Common myeloid progenitor, CD34-positive (primary cell): ENCODE results near the gene LILRA2. TPM values are rescaled to one million over a fixed set of nuclear protein-coding genes. Genes with fewer than 3 reads are reported as not detected.

ENCODE experiments used
- CTCF ChIA-PET: fragments of 350-600 bp; sonication (Branson Sonifier 250); formaldehyde crosslinking; loops from one replicate; lab custom pipeline; 2021; ENCODE audit warnings: antibody characterized with exemption; lab: Charles Lee
- POLR2A ChIA-PET: fragments of 350-600 bp; sonication (Branson Sonifier 250); formaldehyde crosslinking; loops from one replicate; lab custom pipeline; 2021; ENCODE audit warnings: antibody characterized with exemption; lab: Charles Lee
- DNase-seq, 3 donors: peaks; one replicate each; pipeline versions ENCODE4 v3.0.0 to v3.0.0-alpha.2; 2013
- H3K27ac ChIP-seq, 2 experiments: 1 replicate in 1 of 2; 2 replicates in 1 of 2; pipeline ENCODE4 v1.7.0; 2013; ENCODE audit warnings: inconsistent platforms in 2 of 2, low read length in 2 of 2, mild to moderate bottlenecking in 2 of 2, low read depth in 1 of 2, moderate library complexity in 1 of 2; ENCODE audit not compliant: severe bottlenecking in 2 of 2, insufficient read depth in 1 of 2, poor library complexity in 1 of 2
- H3K27me3 ChIP-seq, 5 experiments: replicated peaks in 2 of 5; 1 replicate in 3 of 5; 2 replicates in 2 of 5; pipeline versions ENCODE4 v1.6.1 to v1.7.0; 2013; ENCODE audit warnings: low read length in 4 of 5, mild to moderate bottlenecking in 2 of 5, moderate library complexity in 2 of 5, inconsistent platforms in 1 of 5; ENCODE audit not compliant: insufficient read depth in 5 of 5, control insufficient read depth in 4 of 5
- H3K36me3 ChIP-seq, 4 experiments: 1 replicate in 2 of 4; 2 replicates in 2 of 4; pipeline versions ENCODE4 v1.6.1 to v1.7.0; 2013; ENCODE audit warnings: low read length in 3 of 4, control low read depth in 1 of 4, mild to moderate bottlenecking in 1 of 4; ENCODE audit not compliant: control insufficient read depth in 4 of 4, insufficient read depth in 4 of 4
- H3K4me1 ChIP-seq, 4 experiments: 1 replicate in 3 of 4; 2 replicates in 1 of 4; pipeline versions ENCODE4 v1.6.1 to v1.7.1; 2013; ENCODE audit warnings: low read length in 3 of 4, mild to moderate bottlenecking in 3 of 4, control low read depth in 1 of 4, inconsistent platforms in 1 of 4, moderate library complexity in 1 of 4; ENCODE audit not compliant: control insufficient read depth in 4 of 4, insufficient read depth in 4 of 4; ENCODE audit errors: control extremely low read depth in 1 of 4
- H3K4me3 ChIP-seq, 7 experiments: 1 replicate in 4 of 7; 2 replicates in 3 of 7; pipeline versions ENCODE4 v1.5.1 to v1.7.0; 2013; ENCODE audit warnings: mild to moderate bottlenecking in 7 of 7, low read length in 6 of 7, moderate library complexity in 6 of 7, inconsistent platforms in 2 of 7, low read depth in 2 of 7, control low read depth in 1 of 7; ENCODE audit not compliant: insufficient read depth in 4 of 7, control insufficient read depth in 1 of 7; ENCODE audit errors: extremely low read depth in 1 of 7
- H3K9me3 ChIP-seq, 5 experiments: 1 replicate in 4 of 5; 2 replicates in 1 of 5; pipeline versions ENCODE4 v1.6.1 to v1.7.1; 2013; ENCODE audit warnings: low read length in 4 of 5, mild to moderate bottlenecking in 2 of 5, inconsistent platforms in 1 of 5, low read depth in 1 of 5, moderate library complexity in 1 of 5; ENCODE audit not compliant: control insufficient read depth in 4 of 5, insufficient read depth in 2 of 5; ENCODE audit errors: control extremely low read depth in 1 of 5
- WGBS: methylation state at CpG from one replicate; pipeline ENCODE4 v1.1.5; 2013; ENCODE audit not compliant: insufficient coverage; 5-methylcytosine and 5-hydroxymethylcytosine counted together
- polyA plus RNA-seq: library from polyadenylated mRNA; unstranded; fragments of 120-200 nt; gene quantifications from one replicate; pipeline ENCODE4 v1.2.1, GENCODE V29; 2013

The LILRA2 gene
- polyA plus RNA-seq = 9.8 TPM

DNA sequence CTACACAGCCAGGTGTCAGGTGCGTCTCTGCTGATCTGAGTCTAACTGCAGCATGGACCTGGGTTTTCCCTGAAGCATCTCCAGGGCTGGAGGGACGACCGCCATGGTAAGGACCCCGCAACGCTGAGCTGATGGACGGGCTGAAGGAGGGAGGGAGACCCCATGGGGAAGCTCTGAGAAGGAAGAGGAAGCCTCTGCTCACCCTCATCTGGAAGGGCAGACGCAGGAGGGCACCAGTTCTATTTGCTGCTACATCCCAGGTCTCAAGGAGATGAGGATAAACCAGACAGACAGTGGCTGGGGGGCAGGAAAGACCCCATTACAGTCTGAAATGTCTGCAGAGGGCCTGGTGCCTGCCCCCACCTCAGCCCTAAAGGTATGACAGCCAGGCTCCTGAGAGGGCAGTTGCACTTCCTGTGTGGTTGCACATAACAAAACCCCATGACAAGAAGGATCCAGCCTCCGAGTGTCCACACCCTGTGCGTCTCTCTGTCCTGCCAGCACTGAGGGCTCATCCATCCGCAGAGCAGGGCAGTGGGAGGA lies at the start of gene LILRA2:
TSS of gene LILRA2 (plus strand) at position 461 of the 543 bp plus-strand sequence. CDS start 89 bp downstream, outside the sequence.
- Histone ChIP-seq H3K27me3 (no peaks in the 10 kb centered on the region), H3K4me3 (peak within 1 kb of the TSS in 6 of 7 experiments; percentile 31 to 75 (median 64)), H3K27ac (no peak within 1 kb of the TSS), H3K9me3 (peaks cover 0 to 6% (median 4%) of the 10 kb centered on the region in 5 experiments), H3K4me1 (peaks cover 3 to 44% (median 36%) of the 10 kb centered on the region in 4 experiments), H3K36me3 (peaks cover 0 to 11% (median under 1%) of the 10 kb centered on the region in 4 experiments)
- whole genome bisulfite sequencing = 0% methylated on average over 8 of the region's 10 CpGs
- DNase-seq = peak in 2 of 3 donors; percentile 34 to 45
- CTCF ChIA-PET = interaction anchor here (0.9 kb wide), 1 partner anchor 11 kb away, joined by 4 read pairs; no protein-coding TSS in a partner anchor
- POLR2A ChIA-PET = no interaction called here

DNA sequence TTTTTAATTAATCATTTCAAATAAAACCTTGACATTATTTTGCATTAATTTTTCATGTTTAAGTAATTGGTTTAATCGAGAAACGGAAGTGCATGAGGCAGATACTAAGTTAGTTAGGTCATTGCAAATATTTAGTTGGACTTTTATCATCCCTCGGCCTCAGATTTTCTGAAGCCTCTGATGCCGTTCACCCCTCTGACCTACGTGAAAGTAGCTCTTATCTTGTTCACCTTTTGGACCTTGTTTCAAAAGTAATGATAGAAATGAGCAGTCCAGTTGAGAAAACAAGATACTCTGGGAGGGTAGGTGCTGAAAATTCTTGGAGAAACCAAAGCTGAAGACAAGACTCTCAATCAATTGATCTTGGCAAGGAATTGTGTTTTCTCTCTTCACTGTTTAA lies 48.0 kb upstream of the LILRA2 start:
- CTCF ChIA-PET = interaction anchor here (1.2 kb wide), 1 partner anchor 30 kb away, joined by 3 read pairs; no protein-coding TSS in a partner anchor
- Histone ChIP-seq H3K27me3 (peaks cover 0 to 3% (median 0%) of the 10 kb centered on the region in 5 experiments), H3K9me3 (no peaks in the 10 kb centered on the region), H3K36me3 (no peaks in the 10 kb centered on the region), H3K4me1 (peaks cover 18 to 33% (median 29%) of the 10 kb centered on the region in 4 experiments), H3K4me3 (no peak overlapping the region), H3K27ac (no peak overlapping the region)
- POLR2A ChIA-PET = no interaction called here
- DNase-seq = no peak
- WGBS = 100% methylated on average over 5 of the region's 5 CpGs

DNA sequence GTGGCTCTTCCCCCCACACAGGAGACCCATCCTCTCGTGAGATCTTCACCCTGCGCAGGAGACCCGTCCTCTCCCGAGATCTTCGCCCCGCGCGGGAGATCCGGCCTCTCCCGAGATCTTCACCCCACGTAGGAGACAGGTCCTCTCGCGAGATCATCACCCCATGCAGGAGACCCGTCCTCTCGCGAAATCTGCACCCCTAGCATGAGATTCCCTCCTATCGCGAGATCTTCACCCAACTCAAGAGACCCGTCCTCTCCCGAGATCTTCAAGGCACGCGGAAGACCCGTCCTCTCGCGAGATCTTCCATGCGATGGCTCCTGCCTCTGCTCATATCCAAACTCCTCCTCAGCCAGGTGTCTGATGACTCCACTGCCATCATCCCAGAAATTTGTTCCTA lies 46.6 kb upstream of the LILRA2 start:
- WGBS = 90% methylated on average over 25 of the region's 26 CpGs
- H3K36me3 ChIP-seq = no peaks in the 10 kb centered on the region
- no peaks in the 10 kb centered on the region for H3K9me3 ChIP-seq
- peaks cover 7 to 20% (median 15%) of the 10 kb centered on the region in 4 experiments for H3K4me1 ChIP-seq
- no peak overlapping the region for H3K4me3 ChIP-seq
- DNase-seq = no peak
- H3K27ac ChIP-seq = no peak overlapping the region
- peaks cover 0 to 7% (median 0%) of the 10 kb centered on the region in 5 experiments for H3K27me3 ChIP-seq
- CTCF ChIA-PET = interaction anchor here (0.9 to 1.5 kb wide), 2 partner anchors 46 to 87 kb away, joined by 3 to 6 read pairs; no protein-coding TSS in a partner anchor
- POLR2A ChIA-PET = no interaction called here

DNA sequence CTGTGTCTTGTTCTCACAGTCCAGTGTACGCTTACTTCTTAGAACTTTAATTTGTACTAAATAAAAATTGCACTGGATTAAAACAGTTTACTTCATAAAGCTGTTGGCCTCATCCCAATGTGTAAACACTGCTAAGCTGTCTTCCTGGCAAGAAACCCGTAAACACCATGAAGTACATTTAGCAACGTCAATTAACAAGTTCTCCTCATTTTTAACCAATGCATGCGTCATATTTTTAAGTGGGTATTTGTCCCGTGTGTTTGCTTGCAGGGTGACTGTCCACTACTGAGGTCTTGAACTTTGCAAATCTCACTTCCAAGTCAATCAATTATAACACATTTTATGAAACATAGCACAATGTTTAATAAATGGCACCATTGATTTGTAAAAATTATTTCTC lies 42.7 kb upstream of the LILRA2 start:
- no peak for DNase-seq
- POLR2A ChIA-PET = no interaction called here
- CTCF ChIA-PET = no interaction called here
- Histone ChIP-seq H3K27ac (no peak overlapping the region), H3K4me1 (peaks cover 0 to 11% (median 4%) of the 10 kb centered on the region in 4 experiments), H3K36me3 (no peaks in the 10 kb centered on the region), H3K9me3 (no peaks in the 10 kb centered on the region), H3K4me3 (no peak overlapping the region), H3K27me3 (peaks cover 0 to 19% (median 8%) of the 10 kb centered on the region in 5 experiments)
- WGBS = no CpG with 5 or more reads among the region's 5 CpGs

DNA sequence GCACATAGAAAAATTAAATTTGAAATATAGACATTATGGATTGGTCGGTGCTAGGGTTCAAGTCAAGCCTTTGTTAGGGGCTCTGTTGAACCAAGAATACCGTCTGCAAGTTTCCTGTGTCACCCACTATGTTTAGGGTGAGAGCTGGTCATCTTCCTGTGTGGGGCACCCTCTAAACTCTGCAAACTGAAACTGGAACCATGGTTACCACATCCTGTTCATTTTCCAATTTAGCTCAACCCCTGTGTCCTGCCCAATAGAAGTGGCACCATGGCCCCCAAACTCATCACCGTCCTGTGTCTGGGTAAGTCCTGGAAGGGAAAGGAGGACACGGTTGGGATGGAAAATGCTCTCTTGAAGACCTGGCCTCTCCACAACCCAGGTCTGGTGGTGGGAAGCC lies 41.1 kb upstream of the LILRA2 start:
- CTCF ChIA-PET = no interaction called here

DNA sequence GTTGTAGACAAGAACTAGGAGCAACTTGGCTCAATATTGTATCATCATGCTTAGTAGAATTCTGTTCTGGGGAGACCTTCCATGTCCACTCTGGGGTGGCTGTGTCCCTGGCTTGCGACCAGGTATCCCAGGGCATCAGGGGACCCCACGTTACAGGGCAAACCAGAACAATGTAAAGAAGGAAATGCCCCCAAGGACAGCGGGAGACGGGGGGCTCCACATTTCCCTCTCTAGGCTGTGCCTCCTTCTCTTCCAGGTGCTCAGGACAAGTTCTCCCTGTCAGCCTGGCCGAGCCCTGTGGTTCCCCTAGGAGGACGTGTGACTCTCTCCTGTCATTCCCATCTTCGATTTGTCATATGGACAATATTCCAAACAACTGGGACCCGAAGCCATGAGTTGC lies 40.1 kb upstream of the LILRA2 start:
- ChIA-PET POLR2A (no interaction called here), CTCF (no interaction called here)
- no peak for DNase-seq
- no peaks in the 10 kb centered on the region for H3K9me3 ChIP-seq
- H3K36me3 ChIP-seq = no peaks in the 10 kb centered on the region
- 90% methylated on average over 8 of the region's 8 CpGs for whole genome bisulfite sequencing
- H3K4me1 ChIP-seq = peaks cover 0 to 11% (median 4%) of the 10 kb centered on the region in 4 experiments
- H3K27ac ChIP-seq = no peak overlapping the region
- H3K4me3 ChIP-seq = no peak overlapping the region
- H3K27me3 ChIP-seq = peaks cover 0 to 25% (median 8%) of the 10 kb centered on the region in 5 experiments

More for the DNA sequence above, 41.1 kb upstream of the LILRA2 start:
- no peak overlapping the region for H3K27ac ChIP-seq
- no peak overlapping the region for H3K4me3 ChIP-seq
- H3K36me3 ChIP-seq = no peaks in the 10 kb centered on the region
- 80% methylated on average over 1 of the region's 4 CpGs for WGBS
- DNase-seq = peak in 1 of 3 donors; percentile 14
- peaks cover 0 to 11% (median 4%) of the 10 kb centered on the region in 4 experiments for H3K4me1 ChIP-seq
- no peaks in the 10 kb centered on the region for H3K9me3 ChIP-seq
- peaks cover 0 to 25% (median 8%) of the 10 kb centered on the region in 5 experiments for H3K27me3 ChIP-seq
- POLR2A ChIA-PET = no interaction called here

DNA sequence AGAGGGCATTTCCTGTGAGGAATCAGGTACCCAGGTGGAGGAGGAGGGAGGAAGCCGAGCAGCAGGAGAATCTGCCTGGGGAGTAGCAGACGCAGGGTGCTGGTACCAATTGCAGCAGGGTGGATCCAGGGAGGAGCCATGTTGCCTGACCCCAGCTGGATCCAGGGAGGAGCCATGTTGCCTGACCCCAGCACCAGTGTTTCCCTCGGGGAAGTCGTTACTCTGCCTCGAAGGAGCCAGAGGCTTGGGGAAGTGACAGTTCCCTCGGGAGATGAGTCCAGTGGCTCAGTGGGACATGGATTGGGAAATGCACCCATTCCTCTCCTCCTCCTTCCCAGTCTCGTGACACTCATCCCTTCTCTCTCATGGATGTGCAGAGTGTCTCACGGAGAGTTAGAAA lies 39.4 kb upstream of the LILRA2 start:
- Histone ChIP-seq H3K4me1 (peaks cover 0 to 11% (median 2%) of the 10 kb centered on the region in 4 experiments), H3K27ac (no peak overlapping the region), H3K36me3 (no peaks in the 10 kb centered on the region), H3K4me3 (no peak overlapping the region), H3K9me3 (no peaks in the 10 kb centered on the region), H3K27me3 (peaks cover 0 to 25% (median 8%) of the 10 kb centered on the region in 5 experiments)
- 63% methylated on average over 4 of the region's 8 CpGs for WGBS
- DNase-seq = no peak
- ChIA-PET CTCF (no interaction called here), POLR2A (no interaction called here)
